ENCODE data around the gene KIAA2012.
"Not testable (repeated sequence)": the region's sequence is repeated elsewhere in the genome, so short reads cannot be mapped to it uniquely, and the experiment has no call there.

The KIAA2012 gene

GRCh38 chr2:202203348-202203747 is 130.3 kb downstream of the KIAA2012 start:
- DNase-seq: no peak

- no peak for DNase-seq
Observed at GRCh38 chr2:202204855-202205254, 131.8 kb downstream of the KIAA2012 start.

DNA sequence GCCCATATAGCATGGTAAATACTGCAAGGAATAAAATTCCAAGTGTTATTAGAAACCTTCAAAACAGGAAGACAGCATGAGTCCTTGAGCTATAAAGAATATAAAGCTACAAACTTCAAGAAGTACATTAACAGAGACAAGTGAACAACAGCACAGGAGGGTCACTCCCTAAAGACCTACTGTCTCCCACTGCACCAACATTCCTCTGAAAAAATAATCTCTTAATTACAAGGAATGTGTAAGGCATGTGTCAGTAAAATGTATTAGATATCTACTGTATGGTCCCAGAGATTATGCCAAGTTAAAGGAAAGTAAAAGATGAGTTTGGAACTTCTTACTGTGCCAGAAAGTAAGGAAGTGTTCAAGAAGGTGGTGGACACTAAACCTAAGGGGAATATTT is 135.5 kb downstream of the KIAA2012 start:
- no peak for DNase-seq

GRCh38 chr2:202215179-202215578 is 142.1 kb downstream of the KIAA2012 start:
- DNase-seq: no peak

GRCh38 chr2:202221873-202222272 is 148.8 kb downstream of the KIAA2012 start:
- DNase-seq: peak; percentile 77

DNA sequence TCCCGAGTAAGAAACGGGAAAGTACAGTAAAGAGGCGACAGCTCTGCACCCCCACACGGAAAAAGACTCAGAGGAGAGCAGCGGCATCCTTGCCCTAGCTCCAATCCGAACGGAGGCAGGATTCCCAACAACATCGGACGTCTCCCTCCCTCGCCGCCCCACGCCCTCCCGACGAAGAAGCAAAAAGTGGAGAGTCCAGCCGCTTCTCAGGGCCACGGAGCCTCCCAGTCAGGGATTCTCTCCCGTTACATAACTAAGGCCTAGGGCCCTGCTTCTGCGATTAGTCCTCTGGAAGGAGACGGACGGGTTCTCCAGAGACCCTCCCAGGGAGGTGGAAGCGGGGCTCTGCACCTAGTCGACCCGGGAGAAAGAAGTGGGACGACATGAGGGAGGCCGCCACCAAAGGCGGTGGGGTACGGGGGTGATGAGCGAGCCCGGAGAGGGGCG is 164.8 kb downstream of the KIAA2012 start:
- peak; percentile 74 for DNase-seq

DNA sequence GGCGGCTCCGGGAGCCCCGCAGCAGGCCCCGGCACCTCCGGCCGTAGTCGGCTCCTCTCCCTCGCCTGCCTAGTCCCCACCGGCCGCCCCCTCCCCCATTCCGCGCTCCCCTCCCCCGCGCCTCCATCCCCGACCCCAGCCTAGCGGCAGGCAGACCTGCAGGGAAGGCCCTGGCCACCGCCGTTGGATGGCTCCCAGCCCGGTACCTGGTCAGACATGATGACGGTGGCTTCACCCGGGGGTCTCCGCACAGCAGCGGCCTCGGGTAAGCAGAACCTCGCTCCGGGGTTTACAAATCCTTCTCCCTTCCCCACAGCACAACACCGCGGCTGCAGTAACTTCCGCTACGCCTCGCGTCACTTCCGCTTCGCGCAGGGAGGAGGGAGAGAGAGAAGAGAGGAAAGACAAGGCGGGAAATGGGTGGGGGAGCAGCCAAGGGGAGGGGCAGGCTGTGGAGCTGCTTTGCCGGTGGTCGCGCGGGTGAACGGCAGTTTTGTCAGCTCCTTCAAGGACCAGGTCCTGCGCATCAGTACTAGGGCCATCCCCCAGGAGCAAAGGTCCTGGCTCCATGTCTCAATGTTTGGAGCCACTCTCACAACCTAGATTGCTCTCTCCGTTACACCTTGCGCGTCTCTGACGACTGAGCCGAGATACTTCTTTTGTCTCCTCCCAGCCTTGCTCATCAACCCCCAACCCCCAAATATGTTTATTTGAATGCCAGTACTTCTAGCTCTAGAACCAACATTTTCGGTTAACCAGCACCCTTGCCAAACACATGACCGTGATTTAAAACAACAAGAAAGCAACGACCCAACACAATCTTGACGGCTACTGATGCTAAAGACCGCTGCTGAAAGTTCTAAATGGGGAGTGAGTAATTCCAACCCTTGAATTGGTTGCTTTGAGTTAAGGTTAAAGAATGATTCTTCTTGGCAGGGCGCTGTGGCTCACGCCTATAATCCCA is 165.5 kb downstream of the KIAA2012 start, which contains the start of gene SUMO1:
SUMO1 (minus strand) TSS at position 364 of the 964 bp plus-strand sequence; CDS start at position 218, 146 bp downstream.
- DNase-seq: peak; percentile 97

GRCh38 chr2:202247710-202248109 is 174.7 kb downstream of the KIAA2012 start:
- DNase-seq: not testable (repeated sequence)

DNA sequence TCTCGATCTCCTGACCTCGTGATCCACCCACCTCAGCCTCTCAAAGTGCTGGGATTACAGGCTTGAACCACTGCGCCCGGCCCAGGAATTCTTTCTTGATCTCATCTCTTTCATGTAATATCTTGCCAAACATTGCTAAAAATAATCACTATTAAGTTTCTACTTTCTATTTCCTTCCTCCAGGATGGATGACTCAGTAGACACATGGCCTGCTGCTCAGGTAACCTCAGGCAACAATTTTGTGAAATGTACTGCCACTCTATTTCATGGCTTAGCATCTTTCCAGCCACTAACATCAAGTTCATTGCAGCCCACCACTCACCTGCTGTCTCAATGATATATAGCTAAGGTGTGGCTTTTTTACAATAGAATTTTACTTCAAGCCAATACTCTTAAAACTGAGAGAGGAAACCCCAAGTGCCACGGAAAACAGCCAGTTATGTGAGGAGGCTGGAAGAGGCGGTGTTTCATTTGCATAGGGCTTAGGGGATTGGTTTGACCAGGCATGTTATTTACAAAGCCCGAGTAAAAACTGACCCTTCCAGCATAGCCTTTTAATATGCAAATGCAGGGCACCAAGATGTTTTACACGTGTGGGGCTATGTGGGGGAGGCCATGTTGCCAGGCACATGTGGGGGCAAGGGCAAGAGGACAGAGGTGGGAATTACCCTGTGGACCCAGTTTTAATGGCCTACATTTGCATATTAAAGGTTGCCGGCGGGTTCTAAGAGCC is 176.6 kb downstream of the KIAA2012 start:
- peak; percentile 74 for DNase-seq

DNA sequence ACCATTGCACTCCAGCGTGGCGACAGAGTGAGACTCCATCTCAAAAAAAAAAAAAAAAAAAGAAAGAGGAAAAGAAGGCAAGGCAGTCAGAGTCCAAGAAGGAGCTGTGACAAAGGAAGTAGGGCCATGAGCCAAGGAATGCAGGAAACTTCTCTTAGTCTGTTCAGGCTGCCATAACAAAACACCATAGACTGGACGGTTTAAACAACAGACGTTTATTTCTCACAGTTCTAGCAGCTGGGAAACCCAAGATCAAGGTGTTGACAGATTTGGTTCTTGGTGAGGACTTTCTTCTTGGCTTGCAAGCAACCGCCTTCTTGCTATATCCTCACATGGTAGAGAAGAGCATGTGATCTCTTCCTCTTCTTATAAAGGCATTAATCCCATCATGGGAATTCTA is 178.4 kb downstream of the KIAA2012 start:
- no peak for DNase-seq

Measured in islet precursor cell (in vitro differentiated cells).